Skeletal muscle cell (primary cell): ENCODE data around the gene AHRR.
"Not testable (repeated sequence)": the region's sequence is repeated elsewhere in the genome, so short reads cannot be mapped to it uniquely, and the experiment has no call there.

ENCODE experiments used
- DNase-seq: peaks from one replicate; pipeline ENCODE4 v3.0.0-alpha.2; 2010; ENCODE audit warnings: low read depth
- H3K4me3 ChIP-seq: 2 replicates; pipeline ENCODE4 v1.5.1; 2011; ENCODE audit warnings: low read depth, mild to moderate bottlenecking, control low read depth, low read length, moderate library complexity

The AHRR gene

DNA sequence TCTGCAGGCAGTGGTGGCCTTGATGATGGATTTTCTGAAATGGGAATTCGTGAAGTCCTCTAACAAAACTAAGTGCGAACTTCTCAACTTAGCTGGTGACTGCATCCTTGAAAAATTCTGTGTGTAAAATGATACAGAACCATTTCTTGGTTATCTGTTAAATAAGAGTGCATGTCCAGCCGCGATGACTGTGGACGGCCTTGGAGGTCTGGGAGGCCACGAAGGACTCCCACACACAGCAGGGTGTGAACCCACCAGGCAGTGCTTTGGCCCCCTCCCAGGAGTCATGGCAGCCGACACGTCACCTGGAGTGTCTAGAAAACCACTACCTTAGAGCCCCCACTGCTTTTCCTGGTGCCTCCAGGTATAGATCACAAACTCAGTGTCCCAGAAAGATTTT, 17.8 kb upstream of the AHRR start:
- H3K4me3 ChIP-seq, DNase-seq: not testable (repeated sequence)

DNA sequence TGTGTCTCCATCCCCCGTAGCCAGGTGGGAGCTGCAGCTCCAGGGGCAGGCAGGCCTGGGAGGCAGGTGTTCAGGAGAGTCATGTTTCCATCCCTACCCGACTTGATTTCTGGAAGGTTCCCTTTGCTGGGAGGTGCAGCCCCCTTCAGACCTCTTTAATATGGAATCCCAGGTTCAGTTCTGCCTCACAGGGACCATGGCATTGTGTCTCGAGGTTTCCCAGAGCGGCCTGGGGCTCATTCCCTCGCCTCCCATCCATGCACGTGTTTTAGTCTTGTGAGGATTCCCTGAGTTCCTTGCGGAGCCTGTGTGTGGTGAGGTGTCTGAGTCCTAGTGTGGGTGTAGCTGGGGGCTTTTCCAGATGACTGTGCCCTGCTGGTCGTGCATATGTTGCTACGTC, 16.5 kb upstream of the AHRR start:
- H3K4me3 ChIP-seq = no peak overlapping the region
- DNase-seq = no peak

DNA sequence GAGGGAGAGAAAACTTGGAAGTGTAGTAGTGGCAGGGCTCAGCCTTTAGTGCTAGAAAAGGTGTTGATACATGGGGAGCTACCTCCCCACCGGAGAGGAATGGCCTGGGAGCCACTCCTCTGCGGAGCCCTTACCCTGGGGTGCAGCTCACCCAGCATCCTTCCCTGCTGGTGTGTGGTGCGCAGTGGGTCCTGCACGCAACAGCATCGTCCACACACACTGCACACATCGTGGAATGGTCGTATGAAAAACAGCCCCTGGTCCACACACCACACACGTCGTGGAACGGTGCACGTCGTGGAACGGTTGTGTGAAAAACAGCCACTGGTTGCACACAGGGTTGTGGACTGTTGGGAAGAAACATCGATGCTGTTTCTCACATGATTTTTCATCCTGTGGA, 16.1 kb upstream of the AHRR start:
- DNase-seq = no peak
- no peak overlapping the region for H3K4me3 ChIP-seq

DNA sequence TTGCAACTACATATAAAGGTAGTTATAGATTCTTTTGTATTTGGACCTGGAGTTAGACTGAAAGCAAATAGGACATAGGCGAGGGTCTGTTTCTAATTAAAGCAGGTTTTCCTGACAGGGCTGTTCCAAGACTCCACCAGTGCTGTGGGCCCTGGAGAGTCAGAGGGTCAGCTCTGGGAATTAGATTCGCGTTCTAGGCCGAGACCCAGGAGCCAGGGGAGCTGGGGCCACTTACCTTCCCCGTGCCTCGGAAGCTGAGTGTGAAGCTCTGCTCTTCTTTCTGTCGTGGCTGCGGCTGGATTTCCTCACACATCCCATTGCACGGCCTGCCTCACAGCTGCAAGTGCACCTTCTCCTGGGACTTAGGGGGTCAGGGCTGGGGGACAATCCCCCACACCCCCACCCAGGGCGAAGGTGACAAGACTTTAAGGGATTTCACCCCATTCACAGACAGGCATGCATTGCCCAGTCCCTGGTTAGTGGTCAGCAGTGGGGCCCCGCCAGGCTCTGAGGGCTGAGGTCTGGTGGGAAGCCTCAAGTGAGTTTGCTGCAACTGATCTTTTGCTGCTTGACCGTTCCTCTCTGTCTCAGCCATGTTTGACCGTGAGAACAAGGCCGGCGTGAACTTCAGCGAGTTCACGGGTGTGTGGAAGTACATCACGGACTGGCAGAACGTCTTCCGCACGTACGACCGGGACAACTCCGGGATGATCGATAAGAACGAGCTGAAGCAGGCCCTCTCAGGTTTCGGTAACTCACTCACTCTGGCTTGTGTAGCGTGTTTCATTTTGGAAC, 15.3 kb upstream of the AHRR start:
- no peak for DNase-seq
- H3K4me3 ChIP-seq = no peak overlapping the region

DNA sequence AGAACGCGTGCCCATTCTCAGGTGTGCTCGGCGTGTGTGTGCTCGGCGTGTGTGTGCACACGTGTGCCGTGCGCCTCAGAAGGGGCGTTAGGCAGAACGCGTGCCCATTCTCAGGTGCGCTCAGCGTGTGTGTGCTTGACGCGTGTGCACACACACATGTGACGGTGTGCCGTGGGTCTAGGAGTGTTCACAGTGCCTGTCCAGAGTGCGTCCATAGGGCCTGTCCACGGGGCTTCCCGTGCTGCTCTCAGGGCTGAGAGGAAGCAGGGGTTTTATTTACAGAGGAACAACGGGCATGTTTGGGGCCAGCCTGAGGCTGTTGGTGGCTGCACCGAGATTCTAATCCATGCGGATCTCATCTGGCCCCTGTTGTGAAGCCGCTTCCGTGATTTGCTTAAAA, 14.2 kb upstream of the AHRR start:
- no peak for DNase-seq

DNA sequence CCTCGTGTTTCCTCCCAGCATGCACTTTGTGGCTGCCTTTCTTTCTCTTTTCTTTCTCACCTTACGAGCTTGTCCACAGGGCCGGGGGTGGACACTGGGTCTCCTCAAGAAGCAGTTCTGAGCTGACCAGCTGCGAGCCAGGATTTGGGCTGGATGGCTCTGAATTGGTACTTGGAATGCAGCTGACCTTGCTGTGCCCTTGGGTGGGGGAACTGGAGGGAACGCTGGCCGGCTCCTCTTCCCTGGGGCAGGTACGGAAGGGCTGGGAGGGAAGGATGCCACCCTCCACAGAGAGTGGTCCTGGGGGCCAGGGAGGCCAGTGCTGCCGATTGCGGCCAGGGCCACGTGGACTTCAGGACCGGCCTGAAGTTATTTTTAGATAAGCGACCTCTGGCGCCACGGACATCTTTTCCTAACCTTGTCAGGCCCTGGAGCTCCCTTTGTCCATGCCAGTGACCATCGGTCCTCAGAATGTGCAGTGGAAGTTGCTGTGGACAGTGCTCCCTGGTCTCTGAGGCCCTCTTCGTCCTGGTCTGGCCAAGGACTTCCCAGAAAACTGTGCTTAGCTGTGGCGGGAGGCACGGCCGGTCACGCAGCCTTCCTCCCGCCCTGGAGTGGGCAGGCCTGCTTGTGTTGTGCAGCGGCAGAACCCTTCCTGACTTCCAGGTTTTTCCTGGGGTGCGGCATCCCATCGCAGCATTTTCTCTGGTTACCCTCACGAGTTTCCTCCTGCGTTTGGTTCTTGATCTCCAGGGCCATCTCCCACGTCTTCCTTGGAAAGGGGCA, 13.5 kb upstream of the AHRR start:
- H3K4me3 ChIP-seq = no peak overlapping the region
- DNase-seq = no peak

More for the DNA sequence above, 14.2 kb upstream of the AHRR start:
- H3K4me3 ChIP-seq = no peak overlapping the region

DNA sequence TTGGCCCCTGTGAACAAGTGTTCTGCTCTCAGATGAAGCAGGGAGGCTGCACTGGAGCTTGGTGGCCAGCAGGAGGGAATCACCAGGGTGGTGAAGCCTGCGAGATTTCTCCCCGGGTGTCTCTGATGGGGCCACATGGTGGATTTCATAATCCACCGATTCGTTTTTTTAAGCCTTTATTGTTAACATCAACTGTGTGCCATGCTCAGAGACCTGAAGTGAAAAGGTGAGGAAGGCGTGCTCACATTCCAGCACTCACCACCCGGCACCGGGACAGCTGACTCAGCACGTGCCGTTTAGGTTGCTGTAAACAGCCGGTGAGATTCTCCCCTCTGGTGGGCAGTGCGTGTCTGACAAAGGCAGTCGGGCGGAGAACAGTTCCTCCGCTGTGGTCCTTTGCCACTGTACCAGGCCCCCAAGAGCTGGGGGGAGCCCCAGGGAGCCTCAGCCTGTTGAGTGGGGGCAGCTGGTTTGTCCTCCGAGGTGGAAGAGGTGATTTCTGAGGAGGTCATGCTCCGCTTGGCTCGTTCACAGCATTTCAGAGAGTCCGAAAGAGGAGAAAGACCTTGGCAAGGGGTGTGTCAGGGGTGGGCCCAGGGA, 12.7 kb upstream of the AHRR start:
- no peak overlapping the region for H3K4me3 ChIP-seq
- DNase-seq = no peak

DNA sequence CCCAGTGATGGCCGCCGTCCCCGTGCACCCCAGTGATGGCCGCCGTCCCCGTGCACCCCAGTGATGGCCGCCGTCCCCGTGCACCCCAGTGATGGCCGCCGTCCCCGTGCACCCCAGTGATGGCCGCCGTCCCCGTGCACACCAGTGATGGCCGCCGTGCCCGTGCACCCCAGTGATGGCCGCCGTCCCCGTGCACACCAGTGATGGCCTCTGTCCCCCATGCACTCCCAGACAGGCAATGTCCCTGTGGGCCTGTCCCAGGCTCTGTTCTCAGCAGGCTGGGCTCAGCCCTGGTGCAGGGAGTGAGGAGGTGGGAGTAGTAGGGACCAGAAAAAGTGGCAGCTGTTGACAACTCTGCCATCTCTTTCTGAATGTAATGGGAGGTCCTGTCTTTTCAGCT, 11.7 kb upstream of the AHRR start:
- H3K4me3 ChIP-seq, DNase-seq: not testable (repeated sequence)

DNA sequence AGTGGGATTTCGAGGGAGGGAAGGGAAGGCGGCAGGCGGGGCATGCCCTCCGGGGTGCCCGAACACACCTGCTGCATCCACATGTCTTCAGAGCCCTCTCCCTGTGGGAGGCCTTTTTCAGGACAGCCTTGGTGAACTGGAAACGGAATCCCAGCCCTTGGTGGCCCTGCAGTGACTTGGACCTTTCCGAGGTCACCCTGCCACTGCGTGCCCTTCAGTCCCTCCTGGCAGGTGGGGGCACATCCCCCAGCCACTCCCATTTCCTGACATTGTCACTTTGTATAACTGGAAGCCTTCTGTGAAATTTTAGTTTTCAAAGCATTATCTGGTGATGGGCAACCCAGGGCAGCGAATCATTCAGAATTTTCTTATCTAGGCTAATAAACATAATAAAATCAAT, 11.0 kb upstream of the AHRR start:
- no peak overlapping the region for H3K4me3 ChIP-seq

DNA sequence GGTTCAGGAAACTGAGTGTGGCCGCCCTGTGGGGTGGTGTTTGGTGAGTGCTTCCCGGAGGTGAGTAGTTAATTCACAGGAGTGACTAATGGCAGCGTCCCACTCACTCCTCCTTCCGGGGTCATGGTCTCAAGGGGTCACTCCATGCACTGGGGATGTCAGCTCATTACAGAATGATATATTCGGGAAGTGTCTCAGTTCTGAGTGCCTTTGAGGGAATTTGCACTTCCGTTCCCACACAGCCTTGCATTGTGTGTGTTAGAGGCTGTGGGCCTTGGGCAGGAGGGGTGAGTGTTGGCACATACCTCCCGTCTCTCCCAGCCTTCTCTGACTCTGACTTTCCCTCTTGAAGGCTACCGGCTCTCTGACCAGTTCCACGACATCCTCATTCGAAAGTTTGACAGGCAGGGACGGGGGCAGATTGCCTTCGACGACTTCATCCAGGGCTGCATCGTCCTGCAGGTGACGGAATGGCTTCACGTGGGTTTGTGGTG, 10.5 kb upstream of the AHRR start:
- H3K4me3 ChIP-seq = no peak overlapping the region
- DNase-seq = no peak

More for the DNA sequence above, 11.0 kb upstream of the AHRR start:
- DNase-seq = no peak

DNA sequence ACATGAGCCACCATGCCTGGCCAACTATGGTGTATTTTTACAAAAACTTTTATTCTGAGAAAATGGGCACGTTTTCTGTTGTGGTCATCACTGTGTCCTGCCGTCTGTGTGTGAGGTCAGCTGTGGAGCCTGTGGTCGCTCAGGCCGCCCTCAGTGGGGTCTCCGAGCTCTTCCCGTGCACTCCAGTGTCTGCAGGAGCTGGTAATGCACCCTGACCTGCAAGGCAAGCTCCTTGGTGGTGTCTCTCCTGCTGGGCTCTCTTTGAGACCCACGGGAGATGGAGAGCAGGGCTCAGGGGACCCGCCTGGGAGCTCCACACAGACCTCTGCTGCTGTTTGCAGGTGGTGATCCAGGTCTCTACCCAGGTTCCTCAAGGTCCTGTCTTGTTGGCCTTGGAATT, 9.6 kb upstream of the AHRR start:
- H3K4me3 ChIP-seq = no peak overlapping the region
- DNase-seq = no peak

DNA sequence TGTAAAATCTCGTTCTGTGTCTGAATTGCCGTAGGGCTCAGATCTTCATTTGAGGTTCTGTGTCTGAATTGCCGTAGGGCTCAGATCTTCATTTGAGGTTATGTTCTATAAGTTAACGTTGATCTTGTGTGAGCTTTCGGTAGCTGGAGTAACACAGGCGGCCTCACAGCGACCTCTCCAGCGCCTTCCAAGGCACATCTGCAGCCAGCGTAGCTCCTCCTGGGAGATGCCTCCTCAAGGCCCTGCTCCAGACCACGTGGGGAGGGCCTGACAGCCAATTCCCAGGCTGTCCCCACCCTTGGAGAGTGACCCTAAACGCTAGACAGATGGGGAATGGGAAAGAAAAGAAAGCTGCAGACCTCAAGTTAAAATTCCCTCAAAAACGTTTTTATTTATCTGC, 8.7 kb upstream of the AHRR start:
- DNase-seq = no peak
- no peak overlapping the region for H3K4me3 ChIP-seq

DNA sequence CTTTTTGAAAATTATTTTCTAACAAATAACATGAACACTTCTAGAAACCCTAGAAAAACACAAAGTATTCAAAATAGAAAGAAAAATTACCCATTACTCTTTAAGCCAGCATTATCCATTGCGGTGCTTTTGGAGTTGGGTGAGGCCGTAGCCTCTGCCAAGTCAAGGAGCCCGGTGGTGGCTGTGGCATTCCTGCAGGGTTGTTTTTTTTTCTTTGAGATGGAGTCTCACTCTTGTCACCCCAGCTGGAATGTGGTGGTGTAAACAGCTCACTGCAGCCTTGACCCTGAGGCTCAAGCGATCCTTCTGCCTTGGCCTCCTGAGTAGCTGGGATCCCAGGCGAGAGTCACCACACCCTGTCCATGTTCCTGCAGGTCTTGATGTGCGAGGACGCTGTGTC, 8.2 kb upstream of the AHRR start:
- no peak for DNase-seq
- H3K4me3 ChIP-seq = no peak overlapping the region

DNA sequence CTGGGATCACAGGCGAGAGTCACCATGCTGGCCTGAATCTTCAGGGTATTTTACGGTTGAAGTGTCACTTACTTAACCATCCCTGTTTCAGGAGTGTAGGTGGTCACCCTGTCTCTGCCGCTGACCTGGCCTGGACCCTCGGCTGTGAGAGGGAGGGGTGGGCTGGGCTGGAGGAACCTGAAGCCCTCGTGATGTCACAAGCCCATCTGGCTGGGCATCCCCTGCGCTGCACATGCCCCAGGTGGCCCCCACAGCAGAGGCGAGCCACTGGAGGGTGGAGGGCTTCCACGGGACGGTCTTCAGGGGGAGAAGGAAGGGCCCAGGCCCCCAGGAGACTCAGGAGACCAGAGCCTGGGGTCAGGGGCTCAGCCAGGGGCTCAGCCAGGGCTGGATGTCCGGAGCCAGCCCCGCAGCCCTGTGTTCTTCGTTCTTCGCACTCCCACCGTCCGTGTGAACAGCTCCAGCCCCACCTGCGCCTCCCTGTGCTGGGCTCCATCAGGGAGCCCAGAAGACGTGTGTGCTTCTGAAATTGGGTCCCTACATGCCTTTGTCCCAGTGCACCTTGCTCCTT, 7.6 kb upstream of the AHRR start:
- no peak overlapping the region for H3K4me3 ChIP-seq
- DNase-seq = no peak

DNA sequence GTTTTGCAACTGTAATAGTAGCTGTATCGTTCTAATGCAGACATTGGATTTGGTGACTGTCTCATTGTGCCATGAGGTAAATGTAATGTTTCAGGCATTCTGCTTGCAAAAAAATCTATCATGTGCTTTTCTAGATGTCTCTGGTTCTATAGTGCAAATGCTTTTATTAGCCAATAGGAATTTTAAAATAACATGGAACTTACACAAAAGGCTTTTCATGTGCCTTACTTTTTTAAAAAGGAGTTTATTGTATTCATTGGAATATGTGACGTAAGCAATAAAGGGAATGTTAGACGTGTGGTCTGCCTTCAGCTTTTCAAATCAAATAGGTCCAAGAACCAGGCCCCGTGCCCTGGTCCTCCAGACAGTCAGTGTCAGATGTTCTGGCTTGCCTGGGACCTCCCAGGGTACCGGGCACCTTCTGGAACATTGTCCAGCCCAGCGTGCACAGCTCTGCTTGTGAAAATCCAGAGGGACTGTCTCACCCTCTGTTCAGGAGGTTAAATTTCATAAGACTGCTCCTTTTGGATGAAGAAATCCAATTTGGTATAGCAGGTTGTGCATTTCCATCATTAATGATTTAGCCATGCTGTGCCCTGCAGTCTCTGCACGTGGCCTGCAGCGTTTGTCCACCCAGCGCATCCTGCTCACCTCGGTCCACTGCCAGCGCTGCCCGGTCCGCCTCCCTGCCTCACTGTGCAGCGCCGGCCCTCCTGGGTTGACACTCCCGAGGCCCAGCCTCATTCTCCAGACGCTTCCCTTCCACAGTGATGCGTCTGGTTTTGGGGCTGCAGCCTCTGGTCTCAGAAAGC, 6.6 kb upstream of the AHRR start:
- H3K4me3 ChIP-seq = no peak overlapping the region

DNA sequence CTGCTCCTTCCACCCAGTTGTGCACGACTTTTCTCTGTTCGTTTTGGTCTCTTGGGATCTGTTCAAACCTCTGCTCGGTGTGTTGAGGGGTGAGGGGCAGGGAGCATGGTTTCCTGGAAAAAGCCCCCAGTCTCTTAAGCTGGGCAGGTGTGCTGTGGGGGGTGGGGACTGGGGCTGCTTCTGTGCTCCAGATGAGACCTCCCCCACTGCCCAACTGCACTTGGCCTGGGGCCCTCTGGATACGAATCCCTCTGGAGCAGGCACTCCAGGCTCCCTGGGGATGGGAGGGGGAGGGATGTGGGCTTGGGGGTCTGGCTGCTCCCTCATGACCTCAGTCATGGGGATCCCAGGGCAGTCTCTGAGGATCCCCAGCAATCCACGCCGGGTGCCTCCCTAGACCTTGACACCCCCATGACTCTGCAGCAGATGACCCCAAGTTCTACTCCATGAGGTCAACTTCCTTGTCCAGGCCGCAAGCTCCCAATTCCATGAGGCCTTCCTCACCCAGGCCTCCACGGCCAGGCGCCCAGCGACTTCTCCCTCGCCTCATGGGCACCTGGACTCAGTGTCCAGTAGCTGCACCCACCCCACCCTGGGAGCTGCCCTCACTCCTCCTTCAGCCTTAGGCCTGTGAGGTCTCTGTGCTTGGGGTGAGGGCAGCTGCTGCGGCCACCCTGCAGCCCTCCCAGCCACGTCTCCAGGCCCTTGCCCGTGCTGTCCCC, 5.9 kb upstream of the AHRR start:
- no peak overlapping the region for H3K4me3 ChIP-seq

More for the DNA sequence above, 6.6 kb upstream of the AHRR start:
- no peak for DNase-seq

DNA sequence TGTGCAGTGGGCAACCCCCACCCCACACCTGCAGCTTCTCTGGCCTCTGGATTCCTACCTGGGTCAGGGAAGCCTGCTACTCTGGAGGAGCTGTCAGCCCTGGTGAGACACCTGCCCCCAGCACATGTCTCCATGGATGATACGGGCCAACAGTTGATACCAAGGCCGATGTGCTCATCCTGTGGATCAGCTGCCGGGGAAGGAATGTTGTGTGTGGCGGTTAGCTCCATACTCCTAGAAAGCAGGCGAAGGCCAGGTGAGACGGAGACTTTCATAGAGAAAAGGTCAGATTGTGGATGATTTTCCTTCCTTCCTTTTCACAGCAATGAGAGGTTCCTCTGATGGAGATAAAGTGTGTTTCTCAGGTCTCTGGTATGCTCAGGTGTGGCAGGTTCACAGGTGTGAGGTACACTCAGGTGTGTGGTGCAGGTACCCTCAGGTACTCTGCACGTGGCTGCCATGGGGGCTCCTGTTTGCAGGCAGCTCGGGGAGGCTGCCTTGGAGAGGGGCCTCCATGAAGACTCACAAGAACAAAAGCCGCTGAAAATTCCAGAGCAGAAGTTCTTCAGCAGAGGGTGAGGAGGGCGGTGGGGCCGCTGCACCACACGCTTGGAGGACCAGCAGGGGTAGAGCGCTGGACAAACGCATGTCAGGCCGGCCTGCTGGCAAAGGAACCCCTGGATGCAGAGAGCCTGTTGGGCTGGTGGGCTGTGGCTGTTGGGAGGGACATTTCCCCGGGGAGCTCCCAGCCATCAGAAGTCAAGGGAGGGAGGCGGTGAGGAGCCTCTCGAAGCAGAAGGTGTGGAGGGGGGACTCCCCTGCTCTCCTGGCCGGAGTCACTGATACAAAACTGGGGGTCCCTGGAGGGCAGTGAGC, 5.1 kb upstream of the AHRR start:
- no peak for DNase-seq
- H3K4me3 ChIP-seq = no peak overlapping the region

More for the DNA sequence above, 5.9 kb upstream of the AHRR start:
- no peak for DNase-seq
